Prostate gland (tissue), 2 donors: ENCODE results near the gene TYW5. TPM values are rescaled to one million over a fixed set of nuclear protein-coding genes. Genes with fewer than 3 reads are reported as not detected.
"Not testable (repeated sequence)": the region's sequence is repeated elsewhere in the genome, so short reads cannot be mapped to it uniquely, and the experiment has no call there.

ENCODE experiments used
- DNase-seq: peaks from one replicate; pipeline ENCODE4 v3.0.0-alpha.2; 2019; ENCODE audit warnings: low spot score
- H3K27ac ChIP-seq, 2 donors: fragments of 200-600 bp; sonication (generic); 2 replicates each; pipeline ENCODE4 v1.5.1; 2017 to 2019
- H3K27me3 ChIP-seq: fragments of 200-600 bp; sonication (generic); replicated peaks from 2 replicates; pipeline ENCODE4 v1.5.1; 2019; ENCODE audit not compliant: insufficient read depth
- H3K36me3 ChIP-seq, 2 donors: fragments of 200-600 bp; sonication (generic); 1 replicate in 1 of 2; 2 replicates in 1 of 2; pipeline versions ENCODE4 v1.5.1 to v1.8.1; 2017 to 2019
- H3K4me1 ChIP-seq: fragments of 200-600 bp; sonication (generic); replicated peaks from 2 replicates; pipeline ENCODE4 v1.5.1; 2019
- H3K4me3 ChIP-seq, 2 donors: fragments of 200-600 bp; sonication (generic); 2 replicates each; pipeline ENCODE4 v1.5.1; 2017 to 2019
- H3K9me3 ChIP-seq: fragments of 200-600 bp; sonication (generic); 2 replicates; pipeline ENCODE4 v1.5.1; 2017
- CTCF ChIP-seq, 4 experiments: fragments of 200-600 bp in 2 of 4; fragments of 450-650 bp in 2 of 4; sonication (generic) in 2 of 4; IDR thresholded peaks; 1 replicate in 3 of 4; 2 replicates in 1 of 4; pipeline ENCODE4 v1.5.1; 2016 to 2019; ENCODE audit warnings: antibody characterized with exemption in 4 of 4, mild to moderate bottlenecking in 2 of 4, moderate library complexity in 2 of 4
- POLR2A ChIP-seq: fragments of 450-650 bp; IDR thresholded peaks from one replicate; pipeline ENCODE4 v1.6.1; 2016; ENCODE audit warnings: antibody characterized with exemption, mild to moderate bottlenecking
- POLR2AphosphoS5 ChIP-seq: sonication (generic); formaldehyde crosslinking; IDR thresholded peaks from one replicate; pipeline ENCODE4 v1.6.1; 2017; ENCODE audit warnings: antibody characterized with exemption
- WGBS: methylation state at CpG from one replicate; pipeline ENCODE4 v1.1.5; 2018; 5-methylcytosine and 5-hydroxymethylcytosine counted together
- intact Hi-C: fragments of 100-400 bp; cut with DNase I; formaldehyde crosslinking; loops from one replicate; pipeline ENCODE4 v1.14.2; 2022
- total RNA-seq, 2 donors: library from RNA; depleted of rRNA; stranded (reverse); fragments of >200 nt; gene quantifications; one replicate each; pipeline ENCODE4 v1.1.0, GENCODE V29; 2016

The TYW5 gene
- total RNA-seq, 2 donors from 2014 or later = 7.3 to 7.5 TPM

- no peak overlapping the region for H3K27ac ChIP-seq
- H3K27me3 ChIP-seq = no peaks in the 10 kb centered on the region
- intact Hi-C loops = no loop called here
- TF ChIP-seq POLR2A (no peak), CTCF (IDR thresholded peaks at IDR 0.05) (no peak), POLR2AphosphoS5 (no peak)
- WGBS = 77% methylated on average over 2 of the region's 2 CpGs
- no peak for DNase-seq
- H3K4me1 ChIP-seq = no peaks in the 10 kb centered on the region
- H3K9me3 ChIP-seq = no peaks in the 10 kb centered on the region
- H3K4me3 ChIP-seq = no peak overlapping the region
- H3K36me3 ChIP-seq = no peaks in the 10 kb centered on the region
These were observed 31.4 kb downstream of the TYW5 start for GRCh38 chr2:199923924-199924323.

- Histone ChIP-seq H3K36me3 (no peaks in the 10 kb centered on the region), H3K4me1 (no peaks in the 10 kb centered on the region), H3K4me3 (no peak overlapping the region), H3K27me3 (no peaks in the 10 kb centered on the region), H3K27ac (no peak overlapping the region), H3K9me3 (no peaks in the 10 kb centered on the region)
- TF ChIP-seq POLR2AphosphoS5 = no peak
- no peak for TF ChIP-seq CTCF (IDR thresholded peaks at IDR 0.05)
- no peak for TF ChIP-seq POLR2A
- intact Hi-C loops = no loop called here
- DNase-seq = no peak
- WGBS = 71% methylated on average over 5 of the region's 5 CpGs
These were observed 32.4 kb downstream of the TYW5 start for GRCh38 chr2:199922856-199923255.

GRCh38 chr2:199916980-199917379 lies 38.3 kb downstream of the TYW5 start:
- intact Hi-C loops = no loop called here
- H3K4me3 ChIP-seq = no peak overlapping the region
- no peaks in the 10 kb centered on the region for H3K36me3 ChIP-seq
- no peaks in the 10 kb centered on the region for H3K9me3 ChIP-seq
- DNase-seq = no peak
- no peak overlapping the region for H3K27ac ChIP-seq
- 99% methylated on average over 4 of the region's 4 CpGs for WGBS
- TF ChIP-seq POLR2AphosphoS5 (no peak), CTCF (IDR thresholded peaks at IDR 0.05) (no peak), POLR2A (no peak)
- H3K4me1 ChIP-seq = peaks cover 6% of the 10 kb centered on the region
- H3K27me3 ChIP-seq = no peaks in the 10 kb centered on the region

GRCh38 chr2:199914372-199914958 lies 40.8 kb downstream of the TYW5 start:
- WGBS = 56% methylated on average over 2 of the region's 2 CpGs
- Histone ChIP-seq H3K9me3 (no peaks in the 10 kb centered on the region), H3K36me3 (no peaks in the 10 kb centered on the region), H3K27me3 (no peaks in the 10 kb centered on the region), H3K27ac (no peak overlapping the region), H3K4me1 (peaks cover 9% of the 10 kb centered on the region), H3K4me3 (no peak overlapping the region)
- DNase-seq = no peak
- intact Hi-C loops = no loop called here
- TF ChIP-seq POLR2A = no peak
- no peak for TF ChIP-seq CTCF (IDR thresholded peaks at IDR 0.05)
- no peak for TF ChIP-seq POLR2AphosphoS5

GRCh38 chr2:199912553-199913114 lies 42.7 kb downstream of the TYW5 start:
- Histone ChIP-seq H3K4me3 (peak overlapping the region in 1 of 2 donors; percentile 69), H3K27ac (peak overlapping the region in 1 of 2 donors; percentile 95)
- 90% methylated on average over 12 of the region's 12 CpGs for WGBS
- H3K36me3 ChIP-seq, H3K9me3 ChIP-seq, DNase-seq, H3K4me1 ChIP-seq, H3K27me3 ChIP-seq, intact Hi-C loops: not testable (repeated sequence)
